Caco-2 (cell line): Measurements from ENCODE around the gene ADAM15. TPM values are rescaled to one million over a fixed set of nuclear protein-coding genes. Genes with fewer than 3 reads are reported as not detected.

Experiments used
- BruUV-seq: library from RNA; stranded (reverse); fragments of 400-500 nt; replicated peaks from 2 replicates; lab custom pipeline; 2021; lab: Mats Ljungman, UMichigan
- CTCF ChIA-PET: fragments of 300-600 bp; sonication (Branson Sonifier 250); formaldehyde crosslinking; loops from one replicate; lab custom pipeline; 2022; ENCODE audit warnings: antibody characterized with exemption; lab: Charles Lee
- POLR2A ChIA-PET: fragments of 300-600 bp; sonication (Branson Sonifier 250); formaldehyde crosslinking; loops from one replicate; lab custom pipeline; 2022; ENCODE audit warnings: antibody characterized with exemption; lab: Charles Lee
- DNase-seq, 2 experiments: peaks; one replicate each; pipeline versions ENCODE4 v3.0.0 to v3.0.0-alpha.2; 2020 to 2022
- H3K27me3 ChIP-seq: replicated peaks from 2 replicates; pipeline ENCODE4 v1.6.0; 2011; ENCODE audit warnings: low read length; ENCODE audit not compliant: control insufficient read depth, insufficient read depth
- H3K36me3 ChIP-seq: 2 replicates; pipeline ENCODE4 v1.5.1; 2011; ENCODE audit warnings: low read length; ENCODE audit not compliant: control insufficient read depth, insufficient read depth
- H3K4me1 ChIP-seq: fragments of 250-450 bp; sonication (Bioruptor Pico); 2 replicates; pipeline ENCODE4 v1.5.1; 2020; ENCODE audit warnings: mild to moderate bottlenecking
- H3K4me3 ChIP-seq: 2 replicates; pipeline ENCODE4 v1.5.1; 2011; ENCODE audit warnings: low read depth, mild to moderate bottlenecking, control low read depth, low read length
- H3K9me3 ChIP-seq: fragments of 250-450 bp; sonication (Bioruptor Pico); 2 replicates; pipeline ENCODE4 v1.5.1; 2020; ENCODE audit warnings: mild to moderate bottlenecking, moderate library complexity
- H3K27ac Mint-ChIP-seq: one replicate; pipeline ENCODE4 v1.8.0; 2022; ENCODE audit warnings: mixed read lengths; ENCODE audit not compliant: unreplicated experiment
- H3K27me3 Mint-ChIP-seq: one replicate; pipeline ENCODE4 v1.8.0; 2022; ENCODE audit warnings: mixed read lengths; ENCODE audit not compliant: insufficient read depth, unreplicated experiment
- H3K36me3 Mint-ChIP-seq: one replicate; pipeline ENCODE4 v1.8.0; 2022; ENCODE audit warnings: mild to moderate bottlenecking, mixed read lengths; ENCODE audit not compliant: insufficient read depth, unreplicated experiment
- H3K4me1 Mint-ChIP-seq: one replicate; pipeline ENCODE4 v1.8.0; 2022; ENCODE audit warnings: low read depth, mixed read lengths; ENCODE audit not compliant: unreplicated experiment
- H3K4me3 Mint-ChIP-seq: one replicate; pipeline ENCODE4 v1.8.0; 2022; ENCODE audit warnings: mild to moderate bottlenecking, moderate library complexity, mixed read lengths; ENCODE audit not compliant: unreplicated experiment
- H3K9me3 Mint-ChIP-seq: one replicate; pipeline ENCODE4 v1.8.0; 2022; ENCODE audit warnings: mixed read lengths; ENCODE audit not compliant: unreplicated experiment
- CTCF ChIP-seq, 2 experiments: fragments of 200-600 bp in 1 of 2; IDR thresholded peaks; 1 replicate in 1 of 2; 2 replicates in 1 of 2; pipeline versions ENCODE4 v1.5.1 to v1.8.0; 2011 to 2022; ENCODE audit warnings: antibody characterized with exemption in 1 of 2, control low read depth in 1 of 2, inconsistent platforms in 1 of 2, low read depth in 1 of 2, low read length in 1 of 2, mild to moderate bottlenecking in 1 of 2, moderate library complexity in 1 of 2; ENCODE audit not compliant: insufficient read depth in 1 of 2, severe bottlenecking in 1 of 2, unreplicated experiment in 1 of 2
- intact Hi-C: fragments of 100-400 bp; cut with micrococcal nuclease; formaldehyde crosslinking; loops from one replicate; pipeline ENCODE4 v1.10.0; 2022; ENCODE audit not compliant: unreplicated experiment
- total RNA-seq: library from RNA; stranded (reverse); gene quantifications from 2 replicates; pipeline ENCODE4 v1.2.3, GENCODE V29; 2022

Gene ADAM15
- total RNA-seq, 1 experiment from 2014 or later = 44.0 TPM

DNA sequence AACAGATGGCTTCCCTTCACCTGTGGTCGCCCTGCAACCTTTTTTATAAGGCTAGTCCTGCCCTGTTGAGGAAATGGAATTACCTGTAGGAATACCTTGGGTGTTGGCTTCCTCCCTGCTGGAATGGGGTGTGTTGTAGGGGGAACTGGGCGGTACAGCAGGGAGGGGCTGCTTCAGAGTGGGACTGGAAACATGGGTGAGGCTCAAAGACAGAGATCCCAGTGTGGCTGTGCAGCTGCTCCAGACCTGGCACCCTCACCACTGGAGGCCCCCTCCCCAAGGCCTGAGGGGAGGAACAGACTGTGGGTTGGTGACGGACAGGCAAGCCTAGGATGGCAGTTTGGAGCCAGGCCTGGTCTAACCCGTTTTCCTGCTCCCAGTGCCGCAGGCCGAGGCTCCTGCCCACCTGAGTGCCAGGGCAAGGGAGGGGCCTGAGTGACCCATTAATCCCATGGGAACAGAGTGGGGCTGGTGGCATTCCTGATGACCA, 32.0 kb downstream of the ADAM15 start:
- intact Hi-C loops = loop anchor here (5.0 to 10.0 kb wide), 3 partner anchors 81 to 418 kb away; partner anchors contain the start of genes KCNN3 and ZBTB7B
- Mint-ChIP-seq H3K9me3 (no peaks in the 10 kb centered on the region), H3K27ac (no peak overlapping the region), H3K27me3 (peaks cover 17% of the 10 kb centered on the region), H3K4me1 (peaks cover 16% of the 10 kb centered on the region), H3K36me3 (peaks cover 14% of the 10 kb centered on the region), H3K4me3 (peak overlapping the region; percentile 63)
- TF ChIP-seq CTCF (IDR thresholded peaks at IDR 0.05; ENCODE audit: insufficient read depth in 1 of 2, low read depth in 1 of 2, low read length in 1 of 2, severe bottlenecking in 1 of 2, unreplicated experiment in 1 of 2) = no peak
- H3K36me3 ChIP-seq = no peaks in the 10 kb centered on the region
- no TSS peak for BruUV-seq
- CTCF ChIA-PET = interaction anchor here (0.5 kb wide), 1 partner anchor 31 kb away, joined by 4 read pairs; no protein-coding TSS in a partner anchor
- peaks cover 36% of the 10 kb centered on the region for H3K4me1 ChIP-seq
- DNase-seq = no peak
- POLR2A ChIA-PET = no interaction called here
- H3K27me3 ChIP-seq = peaks cover 5% of the 10 kb centered on the region; the same call in 1 of the 2 replicates
- H3K4me3 ChIP-seq = no peak overlapping the region
- no peaks in the 10 kb centered on the region for H3K9me3 ChIP-seq

- no peak for TF ChIP-seq CTCF (IDR thresholded peaks at IDR 0.05; ENCODE audit: insufficient read depth in 1 of 2, low read depth in 1 of 2, low read length in 1 of 2, severe bottlenecking in 1 of 2, unreplicated experiment in 1 of 2)
- Mint-ChIP-seq H3K27me3 (peaks cover 17% of the 10 kb centered on the region), H3K36me3 (peaks cover 14% of the 10 kb centered on the region), H3K27ac (peak overlapping the region; percentile 83), H3K4me3 (peak overlapping the region; percentile 94), H3K4me1 (peaks cover 15% of the 10 kb centered on the region), H3K9me3 (no peaks in the 10 kb centered on the region)
- Histone ChIP-seq H3K4me1 (peaks cover 33% of the 10 kb centered on the region), H3K36me3 (no peaks in the 10 kb centered on the region), H3K9me3 (no peaks in the 10 kb centered on the region), H3K4me3 (peak overlapping the region; percentile 64), H3K27me3 (0 out of 2 replicates have a peak, but pooled peaks cover 5% of the 10 kb centered on the region)
- BruUV-seq = no TSS peak
- ChIA-PET POLR2A (interaction anchor here (0.7 to 1.4 kb wide), 3 partner anchors 33 to 94 kb away, joined by 3 to 9 read pairs (median 7); partner anchors contain the start of genes ADAM15 and KRTCAP2), CTCF (interaction anchor here (0.6 to 2.5 kb wide), 19 partner anchors 8 to 1251 kb away, joined by 3 to 39 read pairs (median 5); partner anchors contain the start of genes ADAM15, EFNA1, EFNA4 and KRTCAP2)
- intact Hi-C loops = loop anchor here (1.0 to 10.0 kb wide), 6 partner anchors 14 to 419 kb away; partner anchors contain the start of genes EFNA4, KCNN3 and ZBTB7B
- DNase-seq = no peak
Observed at GRCh38 chr1:155083865-155084721, 33.0 kb downstream of the ADAM15 start.
